ENCODE data around the gene SLC36A2.
"Not testable (repeated sequence)": the region's sequence is repeated elsewhere in the genome, so short reads cannot be mapped to it uniquely, and the experiment has no call there.

The SLC36A2 gene

GRCh38 chr5:151320481-151320880 is 26.9 kb downstream of the SLC36A2 start:
- DNase-seq, result no peak

- DNase-seq, result peak; percentile 13
Observed at GRCh38 chr5:151318850-151319732, 28.3 kb downstream of the SLC36A2 start.

GRCh38 chr5:151317871-151318270 is 29.5 kb downstream of the SLC36A2 start:
- no peak for DNase-seq

GRCh38 chr5:151315998-151316597 is 31.3 kb downstream of the SLC36A2 start:
- DNase-seq, result peak; percentile 72

- no peak for DNase-seq
Observed at GRCh38 chr5:151313357-151313756, 34.0 kb downstream of the SLC36A2 start.

GRCh38 chr5:151312756-151313324 is 34.5 kb downstream of the SLC36A2 start:
- no peak for DNase-seq

GRCh38 chr5:151310932-151311331 is 36.4 kb downstream of the SLC36A2 start:
- DNase-seq, result no peak

GRCh38 chr5:151309821-151310220 is 37.5 kb downstream of the SLC36A2 start:
- DNase-seq, result not testable (repeated sequence)

GRCh38 chr5:151309266-151309665 is 38.1 kb downstream of the SLC36A2 start:
- DNase-seq, result not testable (repeated sequence)

- no peak for DNase-seq
Observed at GRCh38 chr5:151303666-151304065, 43.7 kb downstream of the SLC36A2 start, which contains the start of gene SLC36A3. SLC36A3 (minus strand) TSS chr5:151303766; CDS start chr5:151303354, 412 bp downstream.

- DNase-seq, result peak; percentile 89
Observed at GRCh38 chr5:151298063-151298855, 49.1 kb downstream of the SLC36A2 start.

GRCh38 chr5:151296974-151297373 is 50.4 kb downstream of the SLC36A2 start:
- DNase-seq, result no peak

GRCh38 chr5:151296478-151296830 is 50.9 kb downstream of the SLC36A2 start:
- DNase-seq, result no peak

- DNase-seq, result no peak
Observed at GRCh38 chr5:151295791-151296477, 51.4 kb downstream of the SLC36A2 start.

GRCh38 chr5:151295138-151295537 is 52.2 kb downstream of the SLC36A2 start:
- DNase-seq, result no peak

GRCh38 chr5:151293624-151294023 is 53.7 kb downstream of the SLC36A2 start:
- DNase-seq, result no peak

- no peak for DNase-seq
Observed at GRCh38 chr5:151288180-151288579, 59.2 kb downstream of the SLC36A2 start.

GRCh38 chr5:151286246-151286645 is 61.1 kb downstream of the SLC36A2 start:
- DNase-seq, result no peak

- DNase-seq, result no peak
Observed at GRCh38 chr5:151285683-151286082, 61.7 kb downstream of the SLC36A2 start.

GRCh38 chr5:151284392-151284967 is 62.9 kb downstream of the SLC36A2 start:
- DNase-seq, result no peak

- no peak for DNase-seq
Observed at GRCh38 chr5:151283120-151283825, 64.1 kb downstream of the SLC36A2 start.

Data from NCI-H82 (cell line).